HG03439 (cell line): ENCODE measurements around the gene POP5.

Experiments
- ATAC-seq: cut with Tn5 transposase; IDR thresholded peaks from one replicate; pipeline ENCODE4 v1.9.1; 2021; ENCODE audit warnings: mild to moderate bottlenecking, moderate library complexity; ENCODE audit not compliant: unreplicated experiment

The POP5 gene

DNA sequence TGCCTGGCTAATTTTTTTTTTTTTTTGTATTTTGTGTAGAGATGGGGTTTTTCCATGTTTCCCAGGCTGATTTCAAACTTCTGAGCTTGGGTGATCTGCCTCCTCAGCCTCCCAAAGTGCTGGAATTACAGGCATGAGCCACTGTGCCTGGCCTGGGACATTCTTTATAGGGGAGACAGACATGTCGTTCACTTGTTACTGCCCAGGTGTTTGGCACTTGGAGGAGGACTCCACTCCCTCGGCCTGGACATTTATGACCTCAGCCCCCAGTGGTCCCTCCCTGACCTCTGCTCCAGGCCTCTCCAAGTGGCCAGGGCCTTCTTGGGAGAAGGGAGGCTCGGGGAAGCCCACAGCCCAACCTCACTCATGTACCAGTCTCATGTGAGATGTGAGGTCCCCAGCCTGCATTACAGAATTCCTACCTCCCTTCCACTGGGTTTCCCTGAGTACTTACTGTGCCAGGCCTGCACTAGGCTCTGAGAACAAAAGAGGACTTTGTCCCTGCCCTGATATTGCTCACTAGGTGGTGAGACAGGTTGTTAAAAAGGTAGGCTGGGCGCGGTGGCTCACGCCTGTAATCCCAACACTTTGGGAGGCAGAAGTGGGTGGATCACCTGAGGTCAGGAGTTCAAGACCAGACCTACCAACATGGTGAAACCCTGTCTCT is 9.7 kb upstream of the POP5 start:
- no peak for ATAC-seq

GRCh38 chr12:120588948-120589930 is 8.0 kb upstream of the POP5 start:
- no peak for ATAC-seq

DNA sequence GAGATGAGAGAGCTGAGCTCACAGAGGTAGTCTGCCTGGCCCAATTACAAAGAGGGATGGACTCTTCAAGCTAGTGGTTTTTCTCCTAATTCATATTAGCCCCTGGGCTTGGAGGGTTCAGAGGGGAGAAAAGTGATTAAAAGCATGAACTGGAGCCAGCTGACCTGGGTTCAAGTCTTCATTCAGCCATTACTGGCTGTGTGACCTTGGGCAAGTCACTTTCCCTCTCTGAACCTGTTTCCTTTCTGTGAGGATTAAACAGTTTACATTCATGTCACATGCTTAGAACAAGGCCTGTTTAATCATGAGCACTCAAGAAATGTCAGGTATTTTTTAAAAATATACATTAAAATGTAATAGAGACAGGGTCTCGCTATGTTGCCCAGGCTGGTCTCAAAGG is 7.2 kb upstream of the POP5 start:
- ATAC-seq = no peak

DNA sequence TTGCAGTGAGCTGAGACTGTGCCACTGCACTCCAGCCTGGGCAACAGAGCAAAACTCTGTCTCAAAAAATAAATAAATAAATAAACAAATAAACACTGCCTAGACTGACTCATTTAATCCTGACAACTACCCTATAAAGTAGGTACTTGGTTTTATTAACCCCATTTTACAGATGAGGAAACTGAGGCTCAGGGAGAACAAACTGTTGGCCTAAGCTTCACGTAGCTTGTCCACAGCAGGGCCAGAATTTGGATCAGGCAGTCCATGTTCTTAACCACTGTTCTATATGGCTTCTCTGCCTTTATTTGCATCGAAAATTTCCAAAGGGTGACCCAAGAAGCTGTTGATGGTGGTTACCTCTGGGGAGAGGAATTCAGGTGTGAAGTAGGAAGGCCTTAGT is 5.7 kb upstream of the POP5 start:
- ATAC-seq = no peak

DNA sequence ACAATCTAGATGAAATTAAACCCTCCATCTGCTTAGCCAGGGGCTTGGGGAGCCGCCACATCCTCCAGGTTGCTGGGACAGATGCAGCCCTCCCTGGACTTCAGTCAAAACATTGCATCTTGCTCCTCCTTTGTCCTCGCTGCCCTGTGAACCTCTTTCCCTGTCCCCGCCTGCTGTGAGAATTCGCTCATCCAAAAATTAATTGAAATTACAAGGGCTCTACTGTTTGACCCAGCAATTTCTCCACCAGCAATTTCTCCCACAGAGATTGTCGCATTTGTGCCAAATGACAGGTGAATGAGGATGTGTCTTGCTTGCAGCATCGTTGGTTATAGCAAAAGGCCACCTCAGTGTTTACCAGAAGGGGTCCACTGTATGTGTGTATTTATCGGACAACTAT is 5.0 kb upstream of the POP5 start:
- no peak for ATAC-seq

DNA sequence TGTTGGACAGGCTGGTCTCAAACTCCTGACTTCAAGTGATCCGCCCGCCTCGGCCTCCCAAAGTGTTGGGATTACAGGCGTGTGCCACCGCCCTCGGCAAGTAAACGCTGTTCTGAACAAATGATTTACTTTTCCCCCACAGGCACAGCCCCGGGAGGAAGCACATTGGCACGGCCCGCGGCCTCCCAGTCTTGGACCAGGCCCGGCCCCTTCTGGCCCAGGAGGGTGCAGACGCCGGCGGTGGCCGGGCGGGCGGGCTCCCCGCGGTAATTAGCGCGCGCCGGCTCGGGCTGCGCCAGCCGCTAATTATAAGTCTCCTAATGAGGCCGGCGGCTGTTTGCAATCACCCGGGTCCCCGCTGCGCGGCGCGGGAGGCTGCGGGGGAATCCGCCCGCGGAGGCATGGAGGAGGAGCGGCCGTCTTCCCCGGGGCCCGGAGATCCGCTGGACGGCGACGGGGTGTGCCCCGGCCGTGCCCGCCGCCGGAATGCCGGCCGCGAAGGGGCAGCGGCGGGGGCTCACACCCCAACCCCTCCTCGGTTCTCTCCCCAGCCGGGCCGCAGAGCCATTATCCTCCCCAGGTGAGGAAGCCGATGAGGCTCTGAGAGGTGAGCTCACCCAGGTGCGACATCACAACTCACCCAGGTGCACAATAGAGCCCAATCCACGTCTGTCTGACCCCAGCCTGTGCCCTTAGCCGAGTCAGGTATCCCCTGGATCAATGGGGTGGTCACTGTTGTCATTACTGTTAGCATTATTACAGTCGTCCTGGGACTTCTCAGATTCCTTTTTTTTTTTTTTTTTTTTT is 3.3 kb upstream of the POP5 start:
- ATAC-seq = no peak

- no peak for ATAC-seq
Measured at GRCh38 chr12:120583478-120584030, 2.4 kb upstream of the POP5 start.

DNA sequence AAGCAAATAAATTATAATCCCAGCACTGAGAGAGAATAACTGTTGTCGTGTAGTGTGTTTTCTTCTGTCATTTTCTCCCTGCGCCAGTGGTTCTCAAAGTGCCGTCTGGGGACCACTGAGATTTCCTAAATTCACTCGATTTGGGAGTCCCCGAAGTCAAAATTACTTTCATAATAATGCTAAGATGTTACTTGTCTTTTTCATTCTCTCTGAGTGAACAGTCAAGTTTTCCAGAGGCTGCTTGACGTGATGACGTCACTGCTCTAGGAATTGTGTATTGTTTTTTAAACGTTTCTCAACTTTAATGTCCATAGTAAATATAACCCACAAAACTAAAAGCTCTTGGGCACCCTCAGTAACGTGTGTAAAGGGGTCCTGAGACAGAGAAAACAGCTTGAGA is 796 bp upstream of the POP5 start:
- ATAC-seq = no peak

DNA sequence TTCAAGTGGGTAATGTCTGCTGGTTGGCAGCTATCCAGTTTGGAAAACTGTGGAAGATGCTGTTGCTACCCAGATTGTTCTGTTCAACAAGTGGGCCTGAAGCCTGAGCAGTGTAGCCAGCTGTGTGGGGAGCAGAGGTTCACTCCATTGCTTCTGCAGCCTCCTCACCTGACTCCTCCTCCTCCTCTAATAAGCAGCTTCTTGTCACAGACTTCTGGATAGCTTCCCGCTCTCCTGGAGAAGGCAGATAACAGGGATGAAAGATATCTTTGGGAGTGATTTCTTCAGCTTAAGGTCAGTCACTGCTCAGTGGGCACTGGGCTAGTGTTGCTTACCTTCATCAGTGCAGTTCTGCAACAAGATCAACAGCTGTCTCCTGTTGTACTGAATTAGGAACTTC is 2.0 kb downstream of the POP5 start:
- ATAC-seq = no peak

DNA sequence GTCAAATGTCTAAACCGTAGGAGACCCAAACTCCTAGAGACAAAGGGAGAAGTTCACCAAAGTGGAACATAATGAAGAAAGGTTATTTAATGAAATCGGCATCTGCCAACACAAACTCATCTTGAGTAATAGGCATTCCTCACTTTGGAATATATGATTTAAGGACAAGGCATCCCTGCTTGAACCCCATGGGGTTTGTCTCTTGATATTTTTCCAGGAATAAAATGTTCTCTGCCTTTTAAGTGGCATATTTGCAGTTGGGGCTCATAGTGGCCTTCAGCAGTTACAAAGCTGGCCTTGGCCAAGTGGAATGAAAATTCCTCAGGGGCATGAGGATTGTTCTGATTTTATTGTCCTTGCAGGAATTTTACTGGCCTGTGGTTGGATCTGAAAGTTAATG is 7.1 kb downstream of the POP5 start:
- ATAC-seq = no peak

GRCh38 chr12:120573560-120573959 is 7.6 kb downstream of the POP5 start:
- ATAC-seq = no peak

DNA sequence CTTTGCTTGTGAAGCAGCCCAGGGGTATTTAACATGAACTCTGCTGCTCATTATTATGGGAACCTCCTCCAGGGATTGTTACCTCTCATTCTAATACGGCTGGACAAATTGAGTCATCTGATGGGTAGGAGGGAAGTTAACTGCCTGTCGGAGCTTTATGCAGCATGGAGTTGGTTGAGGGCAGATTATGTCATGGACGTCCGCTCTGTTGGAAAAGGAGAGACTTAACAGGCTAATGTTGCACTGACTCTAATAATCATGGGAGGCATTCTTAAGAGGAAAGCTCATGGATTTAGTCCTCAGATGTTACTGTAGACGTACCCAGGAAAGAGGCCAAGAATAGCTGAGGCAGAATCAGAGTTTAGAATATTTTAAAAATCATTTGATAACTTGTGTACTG is 9.9 kb downstream of the POP5 start:
- no peak for ATAC-seq

DNA sequence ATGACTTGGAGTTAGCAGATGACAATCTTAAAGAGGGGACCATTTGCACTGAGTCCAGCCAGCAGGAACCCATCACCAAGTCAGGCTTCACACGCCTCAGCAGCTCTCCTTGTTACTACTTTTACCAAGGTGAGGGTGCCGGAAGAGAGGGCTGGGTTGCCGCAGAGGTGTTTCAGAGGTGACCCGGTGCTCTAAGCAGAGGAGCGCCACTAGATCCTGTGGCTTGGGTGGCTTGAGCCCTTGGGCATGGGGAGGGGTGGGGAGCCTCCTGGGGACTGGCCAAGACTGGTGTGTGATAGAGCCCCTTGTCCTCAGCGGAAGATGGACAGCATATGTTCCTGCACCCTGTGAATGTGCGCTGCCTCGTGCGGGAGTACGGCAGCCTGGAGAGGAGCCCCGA is 17.7 kb downstream of the POP5 start:
- ATAC-seq = no peak

DNA sequence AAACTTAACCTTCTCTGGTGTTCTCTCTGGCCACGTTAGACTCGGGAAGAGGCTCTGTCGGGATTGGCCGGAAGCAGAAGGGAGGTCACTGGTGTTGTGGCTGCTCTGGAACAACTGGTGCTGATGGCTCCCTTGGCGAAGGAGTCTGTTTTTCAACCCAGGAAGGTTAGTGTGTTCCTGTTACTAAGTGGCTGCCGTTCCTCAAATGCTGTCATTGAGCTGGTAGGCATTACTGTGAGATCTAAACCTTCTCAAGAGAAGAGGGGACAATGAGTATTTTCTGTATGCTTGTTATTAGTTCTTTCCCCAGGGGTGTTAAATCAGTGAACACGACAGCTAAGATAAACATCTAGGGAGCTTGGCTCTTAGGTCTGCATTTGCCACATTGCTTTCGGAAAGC is 18.3 kb downstream of the POP5 start:
- no peak for ATAC-seq

DNA sequence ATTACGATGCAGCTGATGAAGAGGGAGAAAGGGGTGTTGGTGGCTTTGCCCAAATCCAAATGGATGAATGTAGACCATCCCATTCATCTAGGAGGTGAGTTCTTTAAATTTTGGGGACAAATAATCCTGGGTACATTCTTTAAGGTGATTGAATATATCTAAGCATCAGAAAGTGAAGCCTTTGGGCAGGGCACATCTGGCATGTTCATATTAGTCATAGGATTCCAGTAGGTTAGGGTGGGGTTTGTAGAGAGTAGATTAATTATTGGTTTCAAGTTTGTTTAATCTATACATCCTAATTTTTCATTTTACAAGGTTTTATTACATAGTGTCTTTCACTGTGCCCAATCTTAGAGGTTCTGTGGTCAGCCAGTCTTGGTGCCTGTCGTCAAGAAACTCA is 23.6 kb downstream of the POP5 start:
- no peak for ATAC-seq

- no peak for ATAC-seq
Measured at GRCh38 chr12:120554678-120555077, 26.5 kb downstream of the POP5 start.

GRCh38 chr12:120546050-120546386 is 35.2 kb downstream of the POP5 start:
- no peak for ATAC-seq

GRCh38 chr12:120544691-120545090 is 36.5 kb downstream of the POP5 start:
- ATAC-seq = no peak

DNA sequence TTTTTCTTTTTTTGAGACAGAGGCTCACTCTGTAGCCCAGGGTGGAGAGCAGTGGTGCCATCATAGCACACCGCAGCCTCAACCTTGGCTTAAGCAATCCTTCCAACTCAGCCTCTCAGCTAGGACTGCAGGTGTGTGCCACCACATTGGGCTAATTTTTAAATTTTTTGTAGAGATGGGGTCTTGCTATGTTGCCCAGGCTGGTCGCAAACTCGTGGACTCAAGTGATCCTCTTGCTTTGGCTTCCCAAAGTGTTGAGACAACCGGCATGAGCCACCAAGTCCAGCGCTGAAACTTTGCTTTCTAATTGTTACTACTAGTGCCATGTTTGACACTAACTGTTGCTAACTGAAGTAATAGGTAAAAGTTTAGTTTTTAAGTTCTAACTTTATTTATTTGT is 39.0 kb downstream of the POP5 start:
- no peak for ATAC-seq

GRCh38 chr12:120540445-120540844 is 40.8 kb downstream of the POP5 start:
- ATAC-seq = no peak

DNA sequence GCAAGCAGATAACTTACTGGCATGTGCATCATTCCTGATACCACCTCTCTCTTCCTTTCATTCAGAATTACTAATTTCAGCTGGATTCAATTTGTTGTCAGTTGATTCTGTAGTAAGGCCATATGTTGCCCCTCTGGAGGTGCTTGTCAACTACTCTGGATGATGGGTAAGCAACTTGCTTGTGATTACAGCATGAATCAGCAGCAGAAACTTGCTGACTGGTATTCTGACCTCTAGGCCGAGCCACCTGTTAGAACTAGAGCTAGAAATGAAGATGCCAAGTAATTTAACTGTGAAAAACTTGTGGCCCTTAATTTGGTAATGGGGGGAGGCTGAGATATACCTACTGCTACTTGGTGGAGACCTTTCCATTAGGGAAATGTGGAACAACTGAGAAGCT is 41.9 kb downstream of the POP5 start:
- no peak for ATAC-seq
